OCI-LY1 (cell line): Measurements from ENCODE around the gene MAML2.

Source experiments
- H2AFZ ChIP-seq: fragments of 200-600 bp; sonication (generic), shearing (Covaris generic); 2 replicates; pipeline ENCODE4 v1.6.0; 2014; ENCODE audit warnings: antibody characterized with exemption, mild to moderate bottlenecking, low read length
- H3F3A ChIP-seq: fragments of 200-600 bp; sonication (generic), shearing (Covaris generic); 2 replicates; pipeline ENCODE4 v1.6.0; 2014; ENCODE audit warnings: mild to moderate bottlenecking, antibody characterized with exemption, low read length, moderate library complexity; ENCODE audit not compliant: insufficient read depth
- H3K27ac ChIP-seq: fragments of 200-600 bp; sonication (generic); 2 replicates; pipeline ENCODE4 v1.5.1; 2014; ENCODE audit warnings: low read length, mixed run types, mild to moderate bottlenecking, low read depth; ENCODE audit not compliant: poor library complexity, severe bottlenecking
- H3K27me3 ChIP-seq: fragments of 200-600 bp; sonication (generic); 2 replicates; pipeline ENCODE4 v1.6.0; 2014; ENCODE audit warnings: antibody characterized with exemption, mild to moderate bottlenecking, low read length, moderate library complexity; ENCODE audit not compliant: insufficient read depth
- H3K36me3 ChIP-seq: fragments of 200-600 bp; sonication (generic); 2 replicates; pipeline ENCODE4 v1.6.1; 2014; ENCODE audit warnings: mild to moderate bottlenecking, antibody characterized with exemption, low read length, moderate library complexity, mixed read lengths; ENCODE audit not compliant: insufficient read depth
- H3K4me1 ChIP-seq: fragments of 200-600 bp; sonication (generic); 2 replicates; pipeline ENCODE4 v1.5.1; 2014; ENCODE audit warnings: mild to moderate bottlenecking, low read length, moderate library complexity; ENCODE audit not compliant: insufficient read depth, severe bottlenecking
- H3K4me2 ChIP-seq: fragments of 200-600 bp; sonication (generic), shearing (Covaris generic); 2 replicates; pipeline ENCODE4 v1.6.1; 2014; ENCODE audit warnings: low read length
- H3K4me3 ChIP-seq: fragments of 200-600 bp; sonication (generic); 2 replicates; pipeline ENCODE4 v1.5.1; 2014; ENCODE audit warnings: low read length, low read depth, mild to moderate bottlenecking, mixed read lengths; ENCODE audit not compliant: poor library complexity, severe bottlenecking
- H3K79me2 ChIP-seq: fragments of 200-600 bp; shearing (Covaris generic); 2 replicates; pipeline ENCODE4 v1.6.1; 2016; ENCODE audit warnings: mixed run types, low read length, mixed read lengths; ENCODE audit not compliant: insufficient read depth
- H3K9ac ChIP-seq: fragments of 200-600 bp; sonication (generic), shearing (Covaris generic); 2 replicates; pipeline ENCODE4 v1.6.1; 2014; ENCODE audit warnings: mild to moderate bottlenecking, low read length, mixed read lengths
- H3K9me2 ChIP-seq: fragments of 200-600 bp; sonication (generic), shearing (Covaris generic); 2 replicates; pipeline ENCODE4 v1.6.1; 2014; ENCODE audit warnings: low read depth, mild to moderate bottlenecking, low read length, mixed read lengths
- H3K9me3 ChIP-seq: fragments of 200-600 bp; shearing (Covaris generic); 2 replicates; pipeline ENCODE4 v1.6.1; 2014; ENCODE audit warnings: low read length, mixed read lengths
- H4K20me1 ChIP-seq: fragments of 200-600 bp; sonication (generic), shearing (Covaris generic); 2 replicates; pipeline ENCODE4 v1.6.0; 2016; ENCODE audit warnings: mild to moderate bottlenecking, low read length; ENCODE audit not compliant: insufficient read depth
- EZH2 ChIP-seq: fragments of 200-600 bp; sonication (generic), shearing (Covaris generic); IDR thresholded peaks from 2 replicates; pipeline ENCODE4 v1.8.0; 2017; ENCODE audit warnings: borderline replicate concordance, mixed run types, mild to moderate bottlenecking, antibody characterized with exemption, low read length, moderate library complexity, mixed read lengths
- TF ChIP-seq, protein P1 (sequence below): fragments of 200-600 bp; sonication (generic), shearing (Covaris generic); IDR thresholded peaks from 2 replicates; pipeline ENCODE4 v1.5.1; 2017; ENCODE audit warnings: mild to moderate bottlenecking, antibody characterized with exemption, low read length, moderate library complexity, mixed read lengths

MAML2 gene

DNA sequence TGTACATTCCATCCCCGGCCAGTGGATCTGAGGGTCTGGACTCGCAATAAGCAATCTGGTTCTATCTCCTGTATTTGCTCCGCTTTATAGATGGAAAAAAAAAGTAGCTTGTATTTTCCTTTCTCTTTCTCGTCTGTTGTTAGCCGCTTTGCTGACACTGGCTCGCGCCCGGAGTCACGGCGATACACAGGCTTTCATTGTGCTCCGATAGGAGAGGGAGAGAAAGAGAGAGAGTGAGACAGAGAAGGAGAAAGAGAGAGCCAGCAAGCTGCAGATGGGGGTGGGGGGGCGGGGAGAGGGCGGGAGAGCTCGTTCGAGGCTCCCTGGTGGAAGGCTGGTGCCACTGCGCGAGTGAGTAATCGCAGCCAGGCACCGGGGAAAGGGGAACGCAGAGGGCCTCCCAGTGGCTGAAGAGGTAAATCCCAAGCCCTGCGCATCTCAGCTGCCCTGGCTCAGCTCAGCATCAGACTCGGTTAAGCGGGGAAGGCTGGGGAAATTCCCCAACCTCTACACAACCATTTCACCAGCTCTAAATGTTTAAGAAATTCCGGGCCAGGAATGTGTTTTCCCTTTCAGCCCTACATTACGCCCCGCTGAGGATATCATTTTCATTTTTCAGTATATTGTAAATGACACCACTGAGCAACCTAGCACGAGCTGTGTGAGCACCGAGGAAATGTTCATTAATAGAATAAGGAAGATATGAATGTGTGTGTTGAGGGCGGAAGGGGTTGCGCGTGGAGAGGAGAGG, at the start of gene MAML2:
Gene MAML2, minus strand, starts transcription at position 235 of the 751 bp plus-strand sequence. CDS start 1,300 bp downstream, outside the sequence.
- H3K4me3 ChIP-seq: peak within 1 kb of the TSS; percentile 65
- peak within 1 kb of the TSS; percentile 73 for H3K4me2 ChIP-seq
- H4K20me1 ChIP-seq: no peaks in the 10 kb centered on the region
- H3K4me1 ChIP-seq: peaks cover 44% of the 10 kb centered on the region
- H3K36me3 ChIP-seq: no peaks in the 10 kb centered on the region
- no peaks in the 10 kb centered on the region for H3F3A ChIP-seq
- H3K27me3 ChIP-seq: no peaks in the 10 kb centered on the region
- H3K9ac ChIP-seq: peak within 1 kb of the TSS; percentile 62
- H3K27ac ChIP-seq: peak within 1 kb of the TSS; percentile 62
- H3K9me3 ChIP-seq: no peaks in the 10 kb centered on the region
- no peaks in the 10 kb centered on the region for H3K79me2 ChIP-seq
- no peaks in the 10 kb centered on the region for H3K9me2 ChIP-seq
- H2AFZ ChIP-seq: peak within 1 kb of the TSS; percentile 67
- no peak for TF ChIP-seq EZH2
- TF ChIP-seq, protein P1, sequence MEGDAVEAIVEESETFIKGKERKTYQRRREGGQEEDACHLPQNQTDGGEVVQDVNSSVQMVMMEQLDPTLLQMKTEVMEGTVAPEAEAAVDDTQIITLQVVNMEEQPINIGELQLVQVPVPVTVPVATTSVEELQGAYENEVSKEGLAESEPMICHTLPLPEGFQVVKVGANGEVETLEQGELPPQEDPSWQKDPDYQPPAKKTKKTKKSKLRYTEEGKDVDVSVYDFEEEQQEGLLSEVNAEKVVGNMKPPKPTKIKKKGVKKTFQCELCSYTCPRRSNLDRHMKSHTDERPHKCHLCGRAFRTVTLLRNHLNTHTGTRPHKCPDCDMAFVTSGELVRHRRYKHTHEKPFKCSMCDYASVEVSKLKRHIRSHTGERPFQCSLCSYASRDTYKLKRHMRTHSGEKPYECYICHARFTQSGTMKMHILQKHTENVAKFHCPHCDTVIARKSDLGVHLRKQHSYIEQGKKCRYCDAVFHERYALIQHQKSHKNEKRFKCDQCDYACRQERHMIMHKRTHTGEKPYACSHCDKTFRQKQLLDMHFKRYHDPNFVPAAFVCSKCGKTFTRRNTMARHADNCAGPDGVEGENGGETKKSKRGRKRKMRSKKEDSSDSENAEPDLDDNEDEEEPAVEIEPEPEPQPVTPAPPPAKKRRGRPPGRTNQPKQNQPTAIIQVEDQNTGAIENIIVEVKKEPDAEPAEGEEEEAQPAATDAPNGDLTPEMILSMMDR: peak; percentile 68

DNA sequence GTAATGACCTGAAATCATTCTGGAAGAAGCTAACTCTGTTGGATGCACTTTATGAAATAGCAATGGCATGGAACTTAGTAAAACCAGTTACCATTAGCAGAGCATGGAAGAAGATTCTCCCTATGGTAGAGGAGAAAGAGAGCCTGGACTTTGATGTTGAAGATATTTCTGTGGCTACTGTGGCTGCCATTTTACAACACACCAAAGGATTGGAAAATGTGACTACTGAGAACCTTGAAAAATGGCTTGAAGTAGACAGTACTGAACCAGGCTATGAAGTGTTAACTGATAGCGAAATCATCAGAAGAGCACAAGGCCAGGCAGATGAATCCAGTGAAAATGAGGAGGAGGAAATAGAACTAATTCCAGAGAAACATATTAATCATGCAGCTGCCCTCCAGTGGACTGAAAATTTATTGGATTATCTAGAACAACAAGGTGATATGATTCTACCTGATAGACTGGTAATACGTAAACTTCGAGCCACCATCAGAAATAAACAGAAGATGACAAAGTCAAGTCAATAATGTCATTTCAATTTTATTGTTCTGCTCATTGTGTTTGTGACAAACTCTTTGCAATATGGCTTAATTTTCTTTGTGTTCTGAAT, 48.8 kb upstream of the MAML2 start:
- Histone ChIP-seq H4K20me1 (0 out of 2 replicates have a peak, but pooled peaks cover 2% of the 10 kb centered on the region), H3K9ac (no peak overlapping the region), H3K4me3 (no peak overlapping the region), H3K27me3 (no peaks in the 10 kb centered on the region), H3K79me2 (peaks cover 24% of the 10 kb centered on the region), H3F3A (0 out of 2 replicates have a peak, but pooled peaks cover 5% of the 10 kb centered on the region), H2AFZ (no peak overlapping the region), H3K9me2 (no peaks in the 10 kb centered on the region), H3K27ac (no peak overlapping the region), H3K36me3 (peaks cover 5% of the 10 kb centered on the region; the same call in 1 of the 2 replicates), H3K9me3 (no peaks in the 10 kb centered on the region), H3K4me2 (0 out of 2 replicates have a peak overlapping the region, but pooled peaks have one; percentile 98), H3K4me1 (peaks cover 41% of the 10 kb centered on the region)
- TF ChIP-seq EZH2: no peak
- TF ChIP-seq, protein P1: no peak; the same call in 1 of the 2 replicates

DNA sequence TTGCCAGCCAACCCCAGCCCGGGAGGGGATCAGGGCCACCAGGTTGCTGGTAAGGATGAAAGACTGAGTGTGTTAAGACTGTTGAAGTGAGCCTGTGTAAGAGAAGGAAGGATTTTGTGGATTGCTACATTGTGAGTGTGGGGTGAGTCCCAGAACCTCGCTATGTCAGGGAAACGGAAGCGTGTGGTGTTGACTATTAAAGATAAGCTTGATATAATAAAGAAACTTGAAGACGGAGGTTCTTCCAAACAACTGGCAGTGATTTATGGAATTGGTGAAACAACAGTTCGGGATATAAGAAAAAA, 47.4 kb upstream of the MAML2 start:
- Histone ChIP-seq H3K27me3 (no peaks in the 10 kb centered on the region), H3K4me3 (peak overlapping the region; percentile 70), H3K9ac (peak overlapping the region; percentile 89), H4K20me1 (0 out of 2 replicates have a peak, but pooled peaks cover 2% of the 10 kb centered on the region), H3F3A (0 out of 2 replicates have a peak, but pooled peaks cover 5% of the 10 kb centered on the region), H3K36me3 (peaks cover 7% of the 10 kb centered on the region; the same call in 1 of the 2 replicates), H3K9me3 (no peaks in the 10 kb centered on the region), H2AFZ (peak overlapping the region; percentile 89), H3K4me1 (peaks cover 41% of the 10 kb centered on the region), H3K4me2 (peak overlapping the region; percentile 98), H3K9me2 (no peaks in the 10 kb centered on the region), H3K27ac (no peak overlapping the region), H3K79me2 (peaks cover 24% of the 10 kb centered on the region)
- no peak for TF ChIP-seq EZH2
- TF ChIP-seq, protein P1: no peak
